Measurements from ENCODE around the gene ARGFX. TPM values are rescaled to one million over a fixed set of nuclear protein-coding genes. Genes with fewer than 3 reads are reported as not detected.

The ARGFX gene
- total and polyA plus RNA-seq, 9 of the 15 experiments (the other 6 are each of a cell fraction or from before 2014, with no cell fraction given): not detected

DNA sequence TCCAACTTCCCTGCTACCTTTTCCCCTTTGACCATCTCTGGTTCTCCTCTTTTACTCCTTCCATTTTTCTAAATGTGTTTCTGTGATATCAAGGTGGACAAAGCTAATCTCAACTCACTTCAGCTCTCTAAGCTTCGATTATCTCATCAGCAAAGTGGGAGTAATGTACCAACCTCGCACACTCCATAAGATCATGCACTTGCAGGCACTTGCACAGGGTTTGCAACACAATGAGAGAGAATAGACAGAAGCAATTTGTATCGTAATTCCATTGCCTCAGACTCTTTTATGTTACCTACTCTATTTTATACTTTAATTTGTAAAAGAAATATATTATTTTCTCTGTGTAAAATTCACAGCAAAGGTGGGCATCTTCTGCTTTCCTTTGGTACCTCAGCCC is 15.0 kb upstream of the ARGFX start:
- 5% methylated on average over 3 of the region's 3 CpGs for WGBS (ENCODE audit: insufficient coverage, low coverage, missing lambda C conversion rate)
- peak overlapping the region; percentile 91 for H2AFZ ChIP-seq (ENCODE audit: low read depth, low read length)

More for the DNA sequence above, 15.0 kb upstream of the ARGFX start:
- H3K27ac ChIP-seq (ENCODE audit: extremely low read depth, low read depth, low read length): no peak overlapping the region
- H3K79me2 ChIP-seq (ENCODE audit: control insufficient read depth, insufficient read depth, low read length): no peaks in the 10 kb centered on the region
- no peak for FAIRE-seq
- peak overlapping the region; percentile 73 for H3K4me2 ChIP-seq (ENCODE audit: insufficient read depth, low read length)
- no peak for DNase-seq (ENCODE audit: extremely low read depth in 1 of 4, low spot score in 3 of 4)
- H3K36me3 ChIP-seq (ENCODE audit: control insufficient read depth, insufficient read depth, low read length): no peaks in the 10 kb centered on the region
- no peaks in the 10 kb centered on the region for H4K20me1 ChIP-seq (replicated peaks; ENCODE audit: control insufficient read depth, insufficient read depth, low read length)
- TF ChIP-seq ZNF764 (CRISPR knock-in tag; IDR thresholded peaks at IDR 0.05; ENCODE audit: low read depth) (no peak), ZBTB8A (IDR thresholded peaks at IDR 0.05; ENCODE audit: partially characterized antibody) (no peak), CHD4 (IDR thresholded peaks at IDR 0.05; ENCODE audit: insufficient read depth, insufficient replicate concordance, low read depth, low read length, poor library complexity, severe bottlenecking) (no peak), MCM3 (IDR thresholded peaks at IDR 0.05) (no peak), NR2C2 (CRISPR knock-in tag; IDR thresholded peaks at IDR 0.05) (no peak), NR2C2 (tag; IDR thresholded peaks at IDR 0.05) (no peak), ZBTB17 (CRISPR knock-in tag; IDR thresholded peaks at IDR 0.05) (no peak), ZNF766 (CRISPR knock-in tag; conservative IDR thresholded peaks at IDR 0.05) (no peak)
- TF ChIP-seq, protein P1, sequence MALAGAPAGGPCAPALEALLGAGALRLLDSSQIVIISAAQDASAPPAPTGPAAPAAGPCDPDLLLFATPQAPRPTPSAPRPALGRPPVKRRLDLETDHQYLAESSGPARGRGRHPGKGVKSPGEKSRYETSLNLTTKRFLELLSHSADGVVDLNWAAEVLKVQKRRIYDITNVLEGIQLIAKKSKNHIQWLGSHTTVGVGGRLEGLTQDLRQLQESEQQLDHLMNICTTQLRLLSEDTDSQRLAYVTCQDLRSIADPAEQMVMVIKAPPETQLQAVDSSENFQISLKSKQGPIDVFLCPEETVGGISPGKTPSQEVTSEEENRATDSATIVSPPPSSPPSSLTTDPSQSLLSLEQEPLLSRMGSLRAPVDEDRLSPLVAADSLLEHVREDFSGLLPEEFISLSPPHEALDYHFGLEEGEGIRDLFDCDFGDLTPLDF (CRISPR knock-in tag; IDR thresholded peaks at IDR 0.05): no peak
- TF ChIP-seq, protein P2, sequence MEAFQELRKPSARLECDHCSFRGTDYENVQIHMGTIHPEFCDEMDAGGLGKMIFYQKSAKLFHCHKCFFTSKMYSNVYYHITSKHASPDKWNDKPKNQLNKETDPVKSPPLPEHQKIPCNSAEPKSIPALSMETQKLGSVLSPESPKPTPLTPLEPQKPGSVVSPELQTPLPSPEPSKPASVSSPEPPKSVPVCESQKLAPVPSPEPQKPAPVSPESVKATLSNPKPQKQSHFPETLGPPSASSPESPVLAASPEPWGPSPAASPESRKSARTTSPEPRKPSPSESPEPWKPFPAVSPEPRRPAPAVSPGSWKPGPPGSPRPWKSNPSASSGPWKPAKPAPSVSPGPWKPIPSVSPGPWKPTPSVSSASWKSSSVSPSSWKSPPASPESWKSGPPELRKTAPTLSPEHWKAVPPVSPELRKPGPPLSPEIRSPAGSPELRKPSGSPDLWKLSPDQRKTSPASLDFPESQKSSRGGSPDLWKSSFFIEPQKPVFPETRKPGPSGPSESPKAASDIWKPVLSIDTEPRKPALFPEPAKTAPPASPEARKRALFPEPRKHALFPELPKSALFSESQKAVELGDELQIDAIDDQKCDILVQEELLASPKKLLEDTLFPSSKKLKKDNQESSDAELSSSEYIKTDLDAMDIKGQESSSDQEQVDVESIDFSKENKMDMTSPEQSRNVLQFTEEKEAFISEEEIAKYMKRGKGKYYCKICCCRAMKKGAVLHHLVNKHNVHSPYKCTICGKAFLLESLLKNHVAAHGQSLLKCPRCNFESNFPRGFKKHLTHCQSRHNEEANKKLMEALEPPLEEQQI (IDR thresholded peaks at IDR 0.05): no peak
- H3K4me3 ChIP-seq: no peak overlapping the region
- H3K9me3 ChIP-seq (replicated peaks; ENCODE audit: control insufficient read depth, insufficient read depth, low read depth, low read length): no peaks in the 10 kb centered on the region
- H3K27me3 ChIP-seq (ENCODE audit: control insufficient read depth in 2 of 2, insufficient read depth in 2 of 2, low read length in 2 of 2): no peaks in the 10 kb centered on the region
- in situ Hi-C loops (cut with MboI) (no loop called here), intact Hi-C loops (cut with micrococcal nuclease) (no loop called here)
- no TSS peak for BruUV-seq (replicated peaks)
- no peak overlapping the region for H3K9ac ChIP-seq (ENCODE audit: insufficient read depth in 1 of 2, low read depth in 2 of 2, low read length in 2 of 2)
- POLR2A ChIA-PET: no interaction called here
- peaks cover 0 to 6% of the 10 kb centered on the region in 2 experiments; a peak in 3 of 5 replicates for H3K4me1 ChIP-seq (replicated peaks in 1 of 2; ENCODE audit: control insufficient read depth in 2 of 2, insufficient read depth in 2 of 2, low read length in 2 of 2)
- H3K9me1 ChIP-seq (ENCODE audit: control insufficient read depth, insufficient read depth, low read length): no peaks in the 10 kb centered on the region
- ATAC-seq: peak; percentile 42
- CTCF ChIA-PET (ENCODE audit: low intra/inter-chr PET ratio): no interaction called here

Measured in K562 (cell line).